HK-2 (cell line): ENCODE data around the gene CDCA7L.
"Not testable (repeated sequence)": the region's sequence is repeated elsewhere in the genome, so short reads cannot be mapped to it uniquely, and the experiment has no call there.

Source experiments
- DNase-seq: peaks from one replicate; pipeline ENCODE4 v3.0.0-alpha.2; 2018; ENCODE audit not compliant: unreplicated experiment

The CDCA7L gene

DNA sequence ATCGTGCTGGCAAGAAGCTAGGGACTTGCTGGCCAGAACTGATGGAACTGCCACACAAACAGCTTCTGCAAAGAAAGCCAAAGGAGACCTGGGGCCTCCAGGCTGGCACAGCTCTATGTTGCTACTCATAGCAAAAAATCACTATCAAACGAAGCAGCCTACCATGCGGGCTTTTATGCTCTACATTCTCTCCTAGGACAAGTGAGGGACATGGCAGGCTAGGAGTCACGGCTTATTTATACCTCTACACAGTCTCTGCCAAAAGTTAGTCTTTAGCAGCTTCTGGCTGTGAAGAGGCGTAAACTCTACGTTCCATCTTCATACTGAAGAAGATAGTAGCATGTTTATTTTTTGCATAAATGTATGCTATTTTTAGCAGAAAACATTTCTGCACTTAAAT lies 35.4 kb downstream of the CDCA7L start:
- no peak for DNase-seq

GRCh38 chr7:21908746-21909145 lies 37.0 kb downstream of the CDCA7L start:
- DNase-seq: no peak

DNA sequence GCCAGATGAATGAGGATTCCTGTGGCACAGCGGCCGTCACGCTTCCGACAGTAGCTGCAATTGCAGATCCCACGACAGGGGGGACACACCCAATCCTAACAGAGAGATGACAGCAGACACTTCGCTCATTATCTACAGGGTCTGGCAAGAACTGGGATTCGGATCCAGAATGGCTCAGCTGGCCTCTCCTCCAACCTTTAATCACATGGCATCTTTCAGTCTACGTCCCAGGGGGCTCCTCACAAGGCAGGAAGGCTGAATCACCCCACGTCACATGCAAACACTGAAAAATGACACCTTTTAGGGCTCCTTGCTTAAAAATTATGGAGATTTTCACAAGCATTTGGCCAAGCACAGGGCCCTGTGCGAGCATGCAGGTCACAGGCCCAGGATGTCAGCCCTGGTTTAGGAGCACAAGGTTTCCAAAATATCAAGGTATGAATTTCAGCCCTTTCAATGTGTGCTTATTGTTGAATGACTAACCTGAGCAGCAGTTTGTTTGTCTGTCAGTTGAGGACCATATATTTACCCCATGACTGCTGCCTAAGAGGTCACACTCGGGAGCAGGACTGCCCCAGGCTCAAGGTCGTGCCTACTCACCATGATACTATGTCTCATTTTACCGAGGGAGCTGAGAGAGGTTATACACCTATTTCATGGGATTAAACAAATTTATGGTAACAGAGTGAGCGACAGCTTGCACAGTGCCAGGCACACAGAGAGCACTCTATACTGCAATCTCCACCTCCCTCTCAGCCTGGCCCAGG lies 42.5 kb downstream of the CDCA7L start:
- no peak for DNase-seq

GRCh38 chr7:21902240-21902639 lies 43.5 kb downstream of the CDCA7L start:
- DNase-seq: no peak

- DNase-seq: no peak
These were observed 47.3 kb downstream of the CDCA7L start for GRCh38 chr7:21898265-21898930.

GRCh38 chr7:21893401-21893800 lies 52.3 kb downstream of the CDCA7L start:
- no peak for DNase-seq

DNA sequence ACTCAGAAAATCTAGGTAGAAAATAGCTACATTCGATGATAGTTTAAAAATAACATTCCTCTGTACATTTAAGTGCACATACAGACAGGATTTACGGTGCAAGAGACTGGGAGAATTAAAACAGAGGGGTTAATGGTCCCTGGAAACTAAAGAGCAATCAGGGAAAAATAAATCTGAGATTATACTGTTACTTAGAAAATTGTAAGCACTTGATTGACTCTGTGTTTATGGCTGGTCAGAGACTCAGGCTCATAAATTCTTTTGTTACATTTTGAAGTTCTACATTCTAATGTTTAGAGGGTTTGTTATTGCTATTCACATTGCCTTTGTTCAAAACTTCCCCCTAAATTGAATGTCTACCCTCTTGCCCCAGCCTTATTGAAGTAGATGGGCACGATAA lies 54.4 kb downstream of the CDCA7L start:
- no peak for DNase-seq

DNA sequence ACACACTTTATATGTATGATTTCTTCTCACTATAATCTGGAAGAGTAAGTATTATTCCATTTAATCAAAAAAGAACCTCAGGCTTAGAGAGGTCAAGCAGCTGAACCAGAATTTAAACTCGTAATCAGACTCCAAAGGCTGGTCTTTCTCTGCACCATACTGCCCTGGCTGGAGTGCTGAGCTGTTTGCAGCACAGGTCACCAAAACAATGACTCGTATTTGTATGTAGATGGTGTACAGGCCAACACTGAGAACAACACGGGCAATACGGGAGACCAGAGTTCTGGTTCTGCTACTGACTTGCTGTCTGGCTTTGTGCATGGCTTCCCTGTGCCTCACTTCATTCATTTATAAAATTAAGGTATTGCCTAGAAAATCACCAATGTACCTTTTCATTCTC lies 57.9 kb downstream of the CDCA7L start:
- no peak for DNase-seq

GRCh38 chr7:21887353-21887752 lies 58.3 kb downstream of the CDCA7L start:
- no peak for DNase-seq

DNA sequence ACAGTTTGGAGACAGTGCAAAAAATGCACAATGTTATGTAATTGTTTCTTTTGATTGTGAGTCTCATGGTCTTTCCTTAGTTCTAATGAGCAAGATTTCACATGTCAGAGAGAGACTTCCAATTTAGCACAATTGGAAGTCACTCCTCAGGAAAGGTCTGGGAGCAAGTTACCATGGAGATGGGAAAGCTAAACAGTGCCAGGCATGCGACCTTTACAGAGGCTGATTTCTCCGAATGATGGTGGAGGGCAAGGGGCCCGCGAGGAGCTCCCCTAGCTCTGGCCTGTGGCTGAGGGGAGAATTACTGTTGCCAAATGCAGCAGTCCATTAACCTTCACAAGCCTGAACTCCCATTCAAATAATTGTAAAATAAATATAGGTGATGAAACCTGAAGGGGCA lies 59.3 kb downstream of the CDCA7L start:
- no peak for DNase-seq

DNA sequence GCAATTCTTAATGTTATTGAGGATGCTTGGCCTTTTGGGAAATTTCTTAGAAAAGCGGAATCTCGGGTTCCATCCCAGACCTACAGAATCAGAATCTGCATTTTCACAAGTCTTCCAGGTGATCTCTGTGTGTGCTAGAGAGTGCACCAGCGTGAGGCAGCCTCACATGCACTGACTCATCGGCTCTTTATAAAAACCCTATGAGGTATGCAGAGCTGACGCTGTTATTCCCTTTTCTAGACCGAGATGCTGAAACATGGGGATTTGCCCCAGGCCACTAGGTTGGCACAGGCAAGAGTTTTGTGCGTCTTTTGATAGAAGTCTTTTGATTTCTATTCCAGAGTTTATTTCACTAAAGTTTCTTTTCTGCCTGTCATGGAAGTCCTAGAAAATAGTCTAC lies 61.2 kb downstream of the CDCA7L start:
- DNase-seq: no peak

- not testable (repeated sequence) for DNase-seq
These were observed 62.2 kb downstream of the CDCA7L start for GRCh38 chr7:21883501-21883900.

GRCh38 chr7:21883069-21883468 lies 62.6 kb downstream of the CDCA7L start:
- DNase-seq: no peak

DNA sequence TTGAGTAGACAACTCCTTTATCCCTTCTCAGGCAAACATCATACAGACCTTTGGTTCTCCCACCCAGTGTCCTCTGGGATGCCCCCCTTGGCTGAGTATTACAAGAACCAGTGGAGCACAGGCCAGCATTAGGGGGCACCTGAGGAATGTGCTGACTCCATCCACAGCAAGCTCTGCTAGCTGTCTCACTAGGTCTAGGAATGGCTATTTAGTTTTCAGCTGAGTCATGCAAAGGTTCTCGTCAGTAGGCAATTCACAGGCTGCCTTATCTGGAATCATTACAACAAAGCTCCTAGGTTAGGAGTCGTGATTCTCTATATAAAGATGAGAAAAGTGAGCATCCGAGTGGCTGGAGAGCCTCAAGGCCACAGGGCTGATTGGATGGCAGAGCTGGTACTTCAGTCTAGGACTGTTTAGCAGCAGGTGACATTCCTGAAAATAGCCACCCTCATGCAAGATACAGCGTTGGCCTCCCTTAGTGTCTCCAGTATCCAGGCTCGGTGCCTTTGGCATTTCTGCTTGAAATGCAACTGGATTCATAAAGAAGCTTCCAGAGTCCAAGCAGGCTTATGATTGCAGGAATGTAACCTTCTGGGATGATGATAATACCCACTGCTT lies 75.8 kb downstream of the CDCA7L start:
- peak; percentile 8 for DNase-seq

DNA sequence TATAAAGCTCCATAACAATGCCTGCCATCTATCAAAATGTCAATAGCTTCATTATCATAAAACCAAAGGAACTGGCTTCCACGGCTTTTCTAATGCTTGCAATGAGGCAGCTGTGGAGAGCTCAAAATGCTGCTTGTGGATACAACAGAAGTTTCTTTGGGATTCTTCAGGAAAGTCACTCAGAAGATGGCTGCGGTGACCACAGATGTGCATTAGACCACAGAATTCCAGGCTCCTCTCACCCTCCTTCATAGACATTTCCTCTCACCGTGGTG lies 77.2 kb downstream of the CDCA7L start:
- DNase-seq: no peak

DNA sequence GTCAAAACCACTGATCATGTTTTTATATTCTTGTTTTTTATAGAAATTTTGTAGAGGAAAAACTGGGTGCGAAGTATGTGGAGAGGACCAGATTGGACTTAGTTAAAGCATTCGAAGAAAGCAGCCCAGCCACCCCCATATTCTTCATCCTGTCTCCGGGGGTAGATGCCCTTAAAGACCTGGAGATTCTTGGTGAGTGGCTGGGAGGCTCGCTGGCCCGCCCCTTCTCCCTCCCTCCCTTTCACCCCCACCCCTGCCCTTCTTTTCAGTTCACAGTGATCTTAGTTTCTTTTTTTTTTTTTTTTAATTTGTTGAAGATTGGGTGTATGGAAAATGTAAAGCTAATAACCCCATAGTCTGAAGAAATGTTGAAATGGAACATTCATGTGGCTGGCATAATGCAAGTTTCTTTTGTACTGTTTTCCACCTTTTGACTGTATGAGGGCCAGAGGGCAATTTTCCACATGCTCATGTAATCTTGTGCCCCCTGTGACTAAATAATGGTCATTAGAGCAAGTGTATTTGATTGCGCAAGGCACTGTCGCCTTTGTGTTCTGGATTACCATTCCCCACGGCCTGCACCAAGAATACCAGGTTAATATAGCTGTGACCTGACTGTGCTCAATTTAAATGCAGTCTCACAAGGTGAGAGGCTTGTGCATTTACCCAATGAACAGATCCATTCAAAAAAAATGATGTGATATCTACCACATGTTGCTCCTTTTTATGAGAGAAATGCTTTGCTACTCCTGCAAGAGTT lies 77.7 kb downstream of the CDCA7L start:
- DNase-seq: no peak

- DNase-seq: no peak
These were observed 78.5 kb downstream of the CDCA7L start for GRCh38 chr7:21867226-21867625.

DNA sequence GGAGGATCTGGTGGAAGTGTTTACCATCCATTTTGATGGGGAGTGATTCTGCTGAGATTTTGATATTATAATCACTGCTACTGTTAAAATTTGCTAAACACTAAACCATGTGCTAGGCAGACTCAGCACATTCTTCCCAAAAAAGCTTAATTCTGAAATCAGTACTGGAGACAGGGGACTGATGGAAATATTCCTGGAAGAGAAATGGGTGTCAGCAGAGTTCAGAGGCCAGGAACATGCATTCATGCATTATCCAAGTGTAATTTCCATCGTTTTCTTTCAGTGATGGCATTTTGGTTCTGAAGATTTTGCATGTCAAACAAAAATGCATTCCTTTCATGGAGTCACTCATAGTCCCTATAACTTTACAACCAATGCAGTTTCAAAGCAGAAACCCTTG lies 79.0 kb downstream of the CDCA7L start:
- DNase-seq: no peak

- DNase-seq: not testable (repeated sequence)
These were observed 80.0 kb downstream of the CDCA7L start for GRCh38 chr7:21865631-21866204.

GRCh38 chr7:21851559-21851967 lies 94.1 kb downstream of the CDCA7L start:
- DNase-seq: no peak
